Esophagus muscularis mucosa (tissue), 4 donors: ENCODE results near the gene SLC10A7. TPM values are rescaled to one million over a fixed set of nuclear protein-coding genes. Genes with fewer than 3 reads are reported as not detected.

ENCODE experiments used
- DNase-seq: peaks from one replicate; pipeline ENCODE4 v3.0.0-alpha.2; 2017; ENCODE audit errors: extremely low spot score
- H3K27ac ChIP-seq, 4 donors: fragments of 200-600 bp; sonication (generic); replicated peaks in 1 of 4; 1 replicate in 3 of 4; 2 replicates in 1 of 4; pipeline ENCODE4 v1.5.1; 2016 to 2019; ENCODE audit warnings: mild to moderate bottlenecking in 1 of 4
- H3K27me3 ChIP-seq, 4 donors: fragments of 200-600 bp; sonication (generic); one replicate each; pipeline versions ENCODE4 v1.5.1 to v1.6.0; 2016 to 2019
- H3K36me3 ChIP-seq, 4 donors: fragments of 200-600 bp; sonication (generic); one replicate each; pipeline ENCODE4 v1.5.1; 2016 to 2019
- H3K4me1 ChIP-seq, 4 donors: fragments of 200-600 bp; sonication (generic); one replicate each; pipeline ENCODE4 v1.5.1; 2016 to 2019
- H3K4me3 ChIP-seq, 4 donors: fragments of 200-600 bp; sonication (generic); 1 replicate in 2 of 4; 2 replicates in 2 of 4; pipeline ENCODE4 v1.5.1; 2016 to 2019; ENCODE audit warnings: mild to moderate bottlenecking in 4 of 4, moderate library complexity in 1 of 4
- H3K9me3 ChIP-seq, 4 donors: fragments of 200-600 bp; sonication (generic); 1 replicate in 3 of 4; 2 replicates in 1 of 4; pipeline ENCODE4 v1.5.1; 2016 to 2019
- EP300 ChIP-seq: sonication (generic); formaldehyde crosslinking; IDR thresholded peaks from one replicate; pipeline ENCODE4 v1.6.1; 2017; ENCODE audit warnings: antibody characterized with exemption
- POLR2A ChIP-seq: fragments of 450-650 bp; IDR thresholded peaks from one replicate; pipeline ENCODE4 v1.6.1; 2017; ENCODE audit warnings: antibody characterized with exemption, moderate library complexity, mild to moderate bottlenecking, low read depth
- POLR2AphosphoS5 ChIP-seq, 2 donors: sonication (generic); formaldehyde crosslinking; IDR thresholded peaks; one replicate each; pipeline ENCODE4 v1.6.1; 2017; ENCODE audit warnings: antibody characterized with exemption in 2 of 2
- WGBS: methylation state at CpG from one replicate; pipeline ENCODE4 v1.1.5; 2018; 5-methylcytosine and 5-hydroxymethylcytosine counted together
- intact Hi-C: fragments of 100-400 bp; cut with DNase I; formaldehyde crosslinking; loops from one replicate; pipeline ENCODE4 v1.15.1; 2023
- total RNA-seq, 4 donors: library from RNA; depleted of rRNA; stranded (reverse); fragments of >200 nt; gene quantifications; one replicate each; pipeline versions ENCODE4 v1.1.0 to v1.2.1, GENCODE V29; 2016
- TF ChIP-seq, protein P1 (sequence below), 3 experiments: fragments of 200-600 bp in 2 of 3; fragments of 450-650 bp in 1 of 3; sonication (generic) in 2 of 3; IDR thresholded peaks; one replicate each; pipeline ENCODE4 v1.5.1; 2017 to 2019; ENCODE audit warnings: antibody characterized with exemption in 3 of 3, mild to moderate bottlenecking in 2 of 3, moderate library complexity in 1 of 3

Gene SLC10A7
- total RNA-seq, 4 donors from 2014 or later, result 3.3 to 6.2 (median 5.7) TPM

- Histone ChIP-seq H3K4me1 (peaks cover 0 to 27% (median 24%) of the 10 kb centered on the region in 4 donors), H3K4me3 (peak overlapping the region; percentile 74 to 94 (median 82)), H3K36me3 (no peaks in the 10 kb centered on the region), H3K27ac (peak overlapping the region; percentile 77 to 84 (median 82)), H3K9me3 (no peaks in the 10 kb centered on the region), H3K27me3 (no peaks in the 10 kb centered on the region)
- 20% methylated on average over 1 of the region's 62 CpGs for WGBS
- intact Hi-C loops, result loop anchor here (10.0 kb wide), 1 partner anchor 587 kb away; the partner anchor contains the start of gene ZNF827
- peak; percentile 83 to 86 for TF ChIP-seq POLR2AphosphoS5 (IDR thresholded peaks at IDR 0.05)
- no peak for TF ChIP-seq POLR2A
- peak; percentile 96 for DNase-seq
Observed at GRCh38 chr4:146522098-146522868, 543 bp upstream of the SLC10A7 start.

- Histone ChIP-seq H3K4me1 (peaks cover 0 to 27% (median 24%) of the 10 kb centered on the region in 4 donors), H3K36me3 (no peaks in the 10 kb centered on the region), H3K27ac (peak overlapping the region; percentile 77 to 84 (median 82)), H3K9me3 (no peaks in the 10 kb centered on the region), H3K4me3 (peak overlapping the region; percentile 74 to 94 (median 82)), H3K27me3 (no peaks in the 10 kb centered on the region)
- intact Hi-C loops, result loop anchor here (10.0 kb wide), 1 partner anchor 586 kb away; the partner anchor contains the start of gene ZNF827
- DNase-seq, result no peak
- 0% methylated on average over 12 of the region's 12 CpGs for WGBS
- TF ChIP-seq POLR2A (no peak), POLR2AphosphoS5 (IDR thresholded peaks at IDR 0.05) (peak in 1 of 2 donors; percentile 46)
Observed at GRCh38 chr4:146520896-146521540, 722 bp downstream of the SLC10A7 start.

DNA sequence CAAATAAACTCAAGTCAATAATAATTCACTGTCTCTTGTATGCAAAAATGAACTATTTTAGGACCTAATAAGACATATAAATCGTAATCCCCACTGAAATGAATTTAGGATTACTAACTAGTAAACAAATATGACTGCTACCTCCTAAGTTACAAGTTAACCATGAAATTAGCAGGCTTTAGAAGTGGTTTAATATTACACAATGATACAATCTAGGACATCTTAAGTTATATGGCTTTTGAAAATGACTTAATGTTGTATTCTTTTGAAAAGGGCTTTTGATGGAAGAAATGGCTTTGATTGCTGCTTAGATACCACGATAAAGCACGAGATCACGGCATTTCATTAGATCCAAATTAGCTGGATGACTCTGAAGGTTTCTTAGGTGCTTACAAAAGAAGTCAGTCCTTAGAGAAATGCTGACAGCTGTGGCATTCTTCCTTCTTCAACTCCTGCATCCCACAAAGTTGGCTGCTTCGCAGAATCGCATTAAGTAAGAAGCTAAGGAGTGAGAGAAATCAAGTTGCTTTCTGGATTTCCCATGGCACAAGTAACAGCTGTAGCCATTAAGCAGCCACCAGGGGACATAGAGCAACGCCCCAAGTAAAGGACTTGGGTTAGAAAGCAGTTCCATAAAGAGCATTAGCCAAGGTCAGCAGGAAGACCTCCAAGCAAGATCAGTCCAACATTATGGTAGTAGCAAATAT, 6.9 kb downstream of the SLC10A7 start:
- 93% methylated on average over 7 of the region's 7 CpGs for WGBS
- TF ChIP-seq, protein P1, sequence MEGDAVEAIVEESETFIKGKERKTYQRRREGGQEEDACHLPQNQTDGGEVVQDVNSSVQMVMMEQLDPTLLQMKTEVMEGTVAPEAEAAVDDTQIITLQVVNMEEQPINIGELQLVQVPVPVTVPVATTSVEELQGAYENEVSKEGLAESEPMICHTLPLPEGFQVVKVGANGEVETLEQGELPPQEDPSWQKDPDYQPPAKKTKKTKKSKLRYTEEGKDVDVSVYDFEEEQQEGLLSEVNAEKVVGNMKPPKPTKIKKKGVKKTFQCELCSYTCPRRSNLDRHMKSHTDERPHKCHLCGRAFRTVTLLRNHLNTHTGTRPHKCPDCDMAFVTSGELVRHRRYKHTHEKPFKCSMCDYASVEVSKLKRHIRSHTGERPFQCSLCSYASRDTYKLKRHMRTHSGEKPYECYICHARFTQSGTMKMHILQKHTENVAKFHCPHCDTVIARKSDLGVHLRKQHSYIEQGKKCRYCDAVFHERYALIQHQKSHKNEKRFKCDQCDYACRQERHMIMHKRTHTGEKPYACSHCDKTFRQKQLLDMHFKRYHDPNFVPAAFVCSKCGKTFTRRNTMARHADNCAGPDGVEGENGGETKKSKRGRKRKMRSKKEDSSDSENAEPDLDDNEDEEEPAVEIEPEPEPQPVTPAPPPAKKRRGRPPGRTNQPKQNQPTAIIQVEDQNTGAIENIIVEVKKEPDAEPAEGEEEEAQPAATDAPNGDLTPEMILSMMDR (IDR thresholded peaks at IDR 0.05), result no peak
- TF ChIP-seq POLR2A (no peak), EP300 (no peak), POLR2AphosphoS5 (IDR thresholded peaks at IDR 0.05) (no peak)
- no peaks in the 10 kb centered on the region for H3K9me3 ChIP-seq
- intact Hi-C loops, result no loop called here
- H3K27ac ChIP-seq, result no peak overlapping the region
- H3K27me3 ChIP-seq, result no peaks in the 10 kb centered on the region
- H3K36me3 ChIP-seq, result peaks cover 0 to 12% (median 3%) of the 10 kb centered on the region in 4 donors
- DNase-seq, result no peak
- peaks cover 0 to 6% (median 6%) of the 10 kb centered on the region in 4 donors for H3K4me1 ChIP-seq
- H3K4me3 ChIP-seq, result no peak overlapping the region

DNA sequence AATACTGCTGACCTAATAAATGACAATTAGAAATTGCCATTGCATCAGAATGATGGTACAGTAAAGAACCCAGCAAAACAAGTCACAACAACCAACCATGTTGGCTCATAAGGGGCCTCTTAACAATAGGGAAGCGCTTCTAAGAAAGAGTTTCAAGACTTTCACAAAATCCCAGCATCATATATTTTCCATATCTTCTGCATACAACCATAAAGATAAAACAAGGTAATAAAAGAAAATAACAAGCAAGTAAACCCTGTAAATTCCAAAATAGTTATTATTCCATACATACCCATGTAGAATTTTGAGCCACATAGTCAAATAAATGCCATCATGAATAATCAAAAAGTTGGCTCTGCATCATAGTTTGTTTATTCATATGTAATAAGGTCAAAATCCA, 8.2 kb downstream of the SLC10A7 start:
- 100% methylated on average over 1 of the region's 1 CpG for WGBS
- no peaks in the 10 kb centered on the region for H3K27me3 ChIP-seq
- no peak overlapping the region for H3K4me3 ChIP-seq
- no peaks in the 10 kb centered on the region for H3K4me1 ChIP-seq
- H3K27ac ChIP-seq, result no peak overlapping the region
- H3K36me3 ChIP-seq, result peaks cover 0 to 16% (median 3%) of the 10 kb centered on the region in 4 donors
- TF ChIP-seq POLR2A (no peak), POLR2AphosphoS5 (IDR thresholded peaks at IDR 0.05) (no peak), EP300 (no peak)
- TF ChIP-seq, protein P1 (IDR thresholded peaks at IDR 0.05), result no peak
- no peak for DNase-seq
- H3K9me3 ChIP-seq, result no peaks in the 10 kb centered on the region
- intact Hi-C loops, result no loop called here

- WGBS, result 52% methylated on average over 3 of the region's 3 CpGs
Observed at GRCh38 chr4:146511381-146511780, 10.4 kb downstream of the SLC10A7 start.

More at GRCh38 chr4:146511381-146511780, 10.4 kb downstream of the SLC10A7 start:
- Histone ChIP-seq H3K9me3 (no peaks in the 10 kb centered on the region), H3K4me1 (no peaks in the 10 kb centered on the region), H3K36me3 (peaks cover 0 to 31% (median 3%) of the 10 kb centered on the region in 4 donors), H3K27ac (no peak overlapping the region), H3K27me3 (no peaks in the 10 kb centered on the region), H3K4me3 (no peak overlapping the region)
- no peak for TF ChIP-seq EP300
- TF ChIP-seq, protein P1 (IDR thresholded peaks at IDR 0.05), result no peak
- intact Hi-C loops, result no loop called here
- DNase-seq, result no peak
